NCI-H1930 (cell line): ENCODE measurements around the gene MDP1.
"Not testable (repeated sequence)": the region's sequence is repeated elsewhere in the genome, so short reads cannot be mapped to it uniquely, and the experiment has no call there.

ENCODE experiments used
- DNase-seq, 2 experiments: peaks; one replicate each; lab custom pipeline; 2025; lab: John Stamatoyannopoulos, UW

The MDP1 gene

GRCh38 chr14:24231263-24232120 lies 15.6 kb upstream of the MDP1 start:
- DNase-seq = no peak

- DNase-seq = no peak
Measured at GRCh38 chr14:24228902-24229301, 13.0 kb upstream of the MDP1 start.

- no peak for DNase-seq
Measured at GRCh38 chr14:24226473-24226872, 10.6 kb upstream of the MDP1 start.

DNA sequence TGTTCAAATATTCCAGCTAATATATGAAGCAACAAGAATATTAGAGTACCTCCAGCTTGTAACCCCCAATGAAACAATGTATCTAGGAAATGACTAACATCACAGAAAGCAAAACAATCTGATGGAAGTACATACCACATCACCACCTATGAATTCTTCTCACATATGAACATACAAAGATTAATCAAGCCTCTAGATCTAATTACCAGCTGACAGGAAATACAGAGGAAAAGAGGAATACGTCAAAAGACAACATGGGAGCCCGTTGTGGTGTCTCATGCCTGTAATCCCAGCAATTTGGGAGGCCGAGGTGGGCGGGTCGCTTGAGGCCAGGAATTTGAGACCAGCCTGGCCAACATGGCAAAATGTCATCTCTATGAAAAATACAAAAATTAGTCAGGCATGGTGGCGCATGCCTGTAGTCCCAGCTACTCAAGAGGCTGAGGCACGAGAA lies 8.8 kb upstream of the MDP1 start:
- no peak for DNase-seq

DNA sequence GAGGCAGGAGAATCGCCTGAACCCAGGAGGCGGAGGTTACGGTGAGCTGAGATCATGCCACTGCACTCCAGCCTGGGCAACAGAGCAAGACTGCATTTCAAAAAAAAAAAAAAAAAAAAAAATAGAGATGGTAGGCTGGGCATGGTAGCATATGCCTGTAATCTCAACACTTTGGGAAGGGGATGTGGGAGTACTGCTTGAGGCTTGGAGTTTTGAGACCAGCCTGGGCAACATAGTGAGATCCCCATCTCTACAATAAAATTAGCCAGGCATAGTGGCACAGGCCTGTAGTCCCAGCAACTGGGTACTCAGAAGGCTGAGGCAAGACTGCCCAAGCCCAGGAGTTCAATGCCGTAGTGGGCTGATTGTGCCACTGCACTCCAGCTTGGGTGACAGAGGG lies 7.1 kb upstream of the MDP1 start:
- not testable (repeated sequence) for DNase-seq

DNA sequence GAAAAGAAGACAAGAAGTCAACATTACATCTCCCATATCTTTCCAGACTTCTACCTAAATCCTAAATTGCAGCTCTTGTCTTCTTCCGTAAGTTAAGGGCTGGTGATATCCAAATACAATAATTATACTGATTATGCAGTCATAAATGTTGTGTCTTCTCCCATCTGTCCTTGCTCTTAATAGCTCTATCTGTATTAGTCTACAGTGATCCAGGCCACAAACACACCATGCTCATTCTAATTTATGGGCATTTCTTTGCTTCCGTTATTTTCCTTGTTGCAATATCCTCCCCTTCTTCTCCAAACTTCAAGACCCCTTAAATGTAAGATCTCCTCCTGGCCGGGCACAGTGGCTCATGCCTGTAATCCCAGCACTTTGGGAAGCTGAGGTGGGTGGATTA lies 3.7 kb upstream of the MDP1 start:
- DNase-seq = no peak

DNA sequence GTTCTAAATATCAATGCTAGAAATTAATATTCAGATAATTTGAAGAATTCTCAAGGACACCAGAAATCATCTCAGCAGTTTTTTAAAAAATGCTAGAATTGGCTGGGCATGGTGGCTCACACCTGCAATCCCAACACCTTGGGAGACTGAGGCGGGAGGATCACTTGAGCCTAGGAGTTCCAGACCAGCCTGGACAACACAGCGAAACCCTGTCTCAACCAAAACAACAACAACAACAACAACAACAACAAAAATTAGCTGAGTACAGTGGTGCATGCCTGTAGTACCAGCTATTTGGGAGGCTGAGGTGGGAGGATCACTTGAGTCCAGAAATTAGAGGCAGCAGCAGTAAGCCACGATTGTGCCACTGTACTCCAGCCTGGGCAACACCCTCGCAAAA lies 3.2 kb upstream of the MDP1 start:
- no peak for DNase-seq

DNA sequence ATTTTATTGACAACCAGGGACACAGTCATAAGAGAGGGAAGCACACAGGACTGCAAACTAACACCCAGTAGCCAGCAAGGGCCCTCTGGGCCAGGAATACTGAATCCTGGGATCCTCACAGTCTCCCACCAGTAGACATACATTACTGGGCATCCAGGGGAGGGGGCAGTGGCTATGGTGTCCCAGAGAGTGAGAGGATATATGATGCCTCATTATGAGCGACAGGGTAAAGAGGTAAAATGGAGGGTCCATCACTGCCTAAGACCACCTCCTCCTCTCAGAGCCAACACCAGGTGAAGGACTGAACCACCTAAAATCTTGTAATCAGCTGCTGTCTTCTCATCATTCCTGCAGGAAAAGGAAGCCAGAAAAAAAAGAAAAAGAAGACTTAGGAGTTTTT lies 1.0 kb upstream of the MDP1 start:
- not testable (repeated sequence) for DNase-seq

- no peak for DNase-seq
Measured at GRCh38 chr14:24216345-24216699, 456 bp upstream of the MDP1 start.

GRCh38 chr14:24213866-24214662 lies 1.8 kb downstream of the MDP1 start:
- no peak for DNase-seq

DNA sequence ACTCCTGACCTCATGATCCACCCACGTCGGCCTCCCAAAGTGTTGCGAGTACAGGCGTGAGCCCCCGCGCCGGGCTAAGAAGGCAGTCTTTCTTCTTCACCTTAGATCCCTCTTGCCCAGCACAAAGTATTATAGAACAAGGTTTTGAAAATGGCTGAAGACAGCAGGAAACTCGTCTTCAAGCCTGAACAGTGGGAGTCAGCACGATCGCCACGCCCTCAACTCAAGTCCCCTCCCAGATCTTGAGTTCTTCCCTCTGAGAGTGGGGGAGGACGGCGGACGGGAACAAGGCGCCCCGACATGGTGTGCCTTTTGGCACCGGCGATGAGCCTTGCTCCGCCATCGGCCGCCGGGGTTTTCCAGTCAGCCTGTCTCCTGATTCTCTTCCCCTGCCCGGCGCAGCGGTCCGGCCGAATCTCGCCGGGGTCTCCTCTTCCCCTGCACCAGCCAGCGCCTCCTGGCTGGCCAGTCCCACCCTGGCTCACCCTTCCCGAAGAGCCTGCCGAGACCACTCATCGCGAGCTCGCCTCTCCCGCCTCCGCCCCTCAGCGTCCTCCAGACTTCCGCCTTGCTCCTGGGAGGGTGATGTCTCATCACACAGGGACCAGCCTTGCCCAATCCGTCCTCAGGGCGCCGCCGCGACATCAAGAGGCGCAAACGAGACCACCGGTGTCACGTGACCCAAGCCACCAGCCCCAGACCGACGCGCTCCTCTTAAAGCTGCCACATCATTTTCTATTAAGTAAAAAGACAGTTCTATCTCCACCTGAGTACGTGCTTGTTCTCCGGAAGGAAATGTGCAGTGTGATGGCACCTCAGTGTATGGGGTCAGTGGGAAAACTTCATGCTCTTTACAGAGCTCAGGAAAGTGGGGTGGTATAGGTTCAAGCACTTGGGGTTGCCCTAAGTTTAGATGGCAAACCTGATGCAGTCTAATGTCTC lies 2.7 kb downstream of the MDP1 start, which contains the start of gene CHMP4A:
Gene CHMP4A, minus strand, starts transcription at position 565 of the 942 bp plus-strand sequence. Its CDS starts 49 bp downstream, at position 516.
- peak; percentile 93 to 94 for DNase-seq

DNA sequence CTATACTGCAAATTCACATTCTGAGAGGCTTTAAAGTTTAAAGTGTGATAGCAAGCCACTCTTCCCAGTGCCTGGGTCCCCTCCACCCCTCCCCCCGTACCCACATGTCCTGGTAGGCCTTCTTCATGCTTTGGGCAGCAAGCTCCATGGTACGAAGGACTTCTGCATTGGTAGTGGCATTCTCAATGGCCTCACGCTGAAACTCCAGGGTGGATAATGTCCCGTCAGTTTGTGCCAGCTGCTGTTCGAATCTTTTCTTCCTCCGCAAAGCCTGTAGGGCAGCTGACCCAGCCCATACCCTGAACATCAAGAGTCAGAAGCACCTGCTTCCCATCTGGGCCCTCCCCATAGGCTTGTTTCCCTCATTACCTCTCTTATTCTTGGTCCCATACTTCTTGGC lies 4.6 kb downstream of the MDP1 start:
- no peak for DNase-seq

DNA sequence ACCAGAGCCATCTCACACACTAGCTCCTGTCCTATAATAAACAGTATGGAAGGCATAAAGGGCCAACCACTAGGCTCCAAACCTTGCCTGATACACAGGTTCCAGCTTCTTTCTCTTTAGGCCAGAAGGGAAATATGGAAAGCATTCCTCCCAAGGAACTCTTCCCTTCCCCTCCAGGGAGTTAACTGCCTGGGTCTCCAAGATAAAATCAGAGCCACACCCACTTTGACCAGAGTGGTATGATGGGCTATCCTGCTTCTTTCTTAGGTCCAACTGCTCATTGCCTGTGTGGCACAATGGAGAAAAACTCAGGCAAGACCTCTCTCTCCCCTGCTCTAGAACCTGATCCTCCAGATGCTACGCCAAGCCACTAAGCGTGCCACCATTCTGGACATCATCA lies 8.2 kb downstream of the MDP1 start:
- no peak for DNase-seq

GRCh38 chr14:24207104-24207551 lies 8.7 kb downstream of the MDP1 start:
- no peak for DNase-seq

- DNase-seq = no peak
Measured at GRCh38 chr14:24206260-24207103, 9.4 kb downstream of the MDP1 start.

DNA sequence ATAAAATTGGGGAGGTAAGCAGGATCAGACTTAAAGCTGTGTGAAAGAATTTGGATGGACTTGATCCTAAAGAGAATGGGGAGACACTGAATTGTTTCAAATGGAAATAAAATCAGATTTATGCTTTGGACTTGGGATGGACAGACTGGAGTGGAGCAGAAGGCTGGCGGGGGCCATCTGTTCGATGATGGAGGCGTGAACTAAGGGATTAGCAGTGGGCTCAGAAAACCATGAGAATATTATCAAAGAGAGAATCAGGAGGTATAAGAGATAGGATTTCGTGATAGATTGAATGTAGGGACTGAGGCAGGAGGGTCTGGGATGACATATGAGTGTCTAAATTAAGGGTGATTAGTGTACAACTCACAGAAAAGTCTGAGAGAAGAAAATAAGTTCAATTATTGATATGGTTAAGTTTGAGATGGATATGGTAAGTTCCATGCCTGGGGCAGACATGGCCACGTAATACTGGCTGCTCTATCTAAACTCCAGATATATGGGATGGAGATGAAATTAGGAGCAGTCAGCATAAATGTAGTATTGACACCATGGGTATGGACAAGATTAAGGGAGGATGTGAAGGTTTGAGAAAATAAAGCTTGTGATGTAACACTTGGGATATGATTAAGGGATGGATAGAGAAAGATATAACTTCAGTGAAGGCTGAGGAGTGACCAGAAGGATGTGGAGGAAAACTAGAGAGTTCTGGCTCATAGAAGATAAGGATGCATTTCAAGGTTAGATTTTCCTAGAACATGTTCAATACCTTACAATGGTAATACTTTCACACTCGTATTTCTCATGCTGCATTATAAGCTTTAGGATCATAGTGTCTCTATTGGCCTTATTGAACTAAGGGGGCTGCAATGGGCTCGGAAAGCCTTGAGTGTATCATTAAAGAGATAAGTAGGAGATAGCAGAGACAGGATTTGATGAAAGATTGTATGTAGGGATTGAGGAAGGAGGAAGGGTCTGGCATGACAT lies 11.4 kb downstream of the MDP1 start:
- no peak for DNase-seq

GRCh38 chr14:24203249-24203886 lies 12.5 kb downstream of the MDP1 start:
- DNase-seq = not testable (repeated sequence)

- not testable (repeated sequence) for DNase-seq
Measured at GRCh38 chr14:24202538-24202937, 13.3 kb downstream of the MDP1 start.
